HCT116 (cell line): ENCODE measurements around the gene TAOK3. TPM values are rescaled to one million over a fixed set of nuclear protein-coding genes. Genes with fewer than 3 reads are reported as not detected.

ENCODE experiments used
- ATAC-seq: fragments of 200-7000 bp; cut with Tn5 transposase; 2 replicates; pipeline ENCODE4 v1.9.1; 2020; ENCODE audit warnings: mild to moderate bottlenecking, moderate library complexity
- BruUV-seq: library from RNA; stranded (reverse); fragments of 400-500 nt; replicated peaks from 2 replicates; lab custom pipeline; 2021; lab: Mats Ljungman, UMichigan
- CTCF ChIA-PET: fragments of 300-600 bp; sonication (Branson Sonifier 250); formaldehyde crosslinking; loops from one replicate; lab custom pipeline; 2021; ENCODE audit warnings: antibody characterized with exemption; lab: Charles Lee
- POLR2A ChIA-PET: fragments of 300-600, 350-600 bp; sonication (Branson Sonifier 250); formaldehyde crosslinking; loops from one replicate; lab custom pipeline; 2021; ENCODE audit warnings: antibody characterized with exemption; lab: Charles Lee
- RAD21 ChIA-PET, 2 experiments: fragments of 300-600 bp; sonication (Branson Sonifier 250); formaldehyde crosslinking; loops; one replicate each; lab custom pipeline; 2023; ENCODE audit warnings: low total read pairs in 2 of 2; ENCODE audit not compliant: uncharacterized antibody in 2 of 2, unreplicated experiment in 2 of 2, low non-redundant PET in 1 of 2; lab: Charles Lee
- DNase-seq: peaks from one replicate; pipeline ENCODE4 v3.0.0-alpha.2; 2010; ENCODE audit warnings: low read depth, low spot score
- H2AFZ ChIP-seq: fragments of 200-600 bp; shearing (Covaris generic), sonication (generic); 2 replicates; pipeline ENCODE4 v1.6.1; 2017; ENCODE audit warnings: low read depth, mixed run types, mixed read lengths, antibody characterized with exemption, low read length; ENCODE audit not compliant: poor library complexity, severe bottlenecking
- H3K27ac ChIP-seq: 2 replicates; pipeline ENCODE4 v1.5.1; 2012; ENCODE audit warnings: low read depth, low read length
- H3K27me3 ChIP-seq: fragments of 200-600 bp; sonication (generic); 2 replicates; pipeline ENCODE4 v1.6.1; 2016; ENCODE audit warnings: mixed run types, low read length, mixed read lengths; ENCODE audit not compliant: insufficient read depth
- H3K36me3 ChIP-seq, 2 experiments: fragments of 200-500 bp in 1 of 2; fragments of 200-600 bp in 1 of 2; sonication (Bioruptor generic) in 1 of 2; sonication (generic) in 1 of 2; 2 replicates each; pipeline versions ENCODE4 v1.5.1 to v1.6.1; 2014 to 2016; ENCODE audit warnings: low read length in 2 of 2, inconsistent platforms in 1 of 2, mixed read lengths in 1 of 2, mixed run types in 1 of 2; ENCODE audit not compliant: insufficient read depth in 2 of 2, control insufficient read depth in 1 of 2
- H3K4me1 ChIP-seq, 2 experiments: fragments of 200-600 bp in 1 of 2; sonication (generic) in 1 of 2; 2 replicates each; pipeline versions ENCODE4 v1.5.1 to v1.6.1; 2012 to 2017; ENCODE audit warnings: low read length in 2 of 2, inconsistent platforms in 1 of 2, mild to moderate bottlenecking in 1 of 2, mixed read lengths in 1 of 2, mixed run types in 1 of 2, moderate library complexity in 1 of 2; ENCODE audit not compliant: insufficient read depth in 2 of 2, control insufficient read depth in 1 of 2
- H3K4me2 ChIP-seq: fragments of 200-600 bp; sonication (generic); 2 replicates; pipeline ENCODE4 v1.6.1; 2017; ENCODE audit warnings: mixed run types, low read length, mixed read lengths
- H3K4me3 ChIP-seq, 2 experiments: fragments of 200-600 bp in 1 of 2; sonication (generic) in 1 of 2; replicated peaks in 1 of 2; 2 replicates each; pipeline ENCODE4 v1.5.1; 2011 to 2016; ENCODE audit warnings: low read length in 2 of 2, control low read depth in 1 of 2, low read depth in 1 of 2, mild to moderate bottlenecking in 1 of 2, mixed read lengths in 1 of 2, mixed run types in 1 of 2
- H3K79me2 ChIP-seq: fragments of 200-600 bp; sonication (generic); 2 replicates; pipeline ENCODE4 v1.6.1; 2017; ENCODE audit warnings: mild to moderate bottlenecking, mixed run types, low read length, moderate library complexity, mixed read lengths; ENCODE audit not compliant: insufficient read depth
- H3K9ac ChIP-seq: fragments of 200-600 bp; sonication (generic); 2 replicates; pipeline ENCODE4 v1.6.1; 2016; ENCODE audit warnings: low read length, mixed read lengths
- H3K9me2 ChIP-seq: fragments of 200-600 bp; sonication (generic), shearing (Covaris generic); 2 replicates; pipeline ENCODE4 v1.6.1; 2017; ENCODE audit warnings: mixed run types, mild to moderate bottlenecking, moderate library complexity; ENCODE audit not compliant: insufficient read depth
- H3K9me3 ChIP-seq, 2 experiments: fragments of 200-500 bp in 1 of 2; fragments of 200-600 bp in 1 of 2; sonication (Bioruptor generic) in 1 of 2; sonication (generic) in 1 of 2; 2 replicates each; pipeline ENCODE4 v1.6.1; 2014 to 2017; ENCODE audit warnings: low read length in 2 of 2, mixed read lengths in 2 of 2, inconsistent platforms in 1 of 2, low read depth in 1 of 2, mild to moderate bottlenecking in 1 of 2, mixed run types in 1 of 2, moderate library complexity in 1 of 2; ENCODE audit not compliant: control insufficient read depth in 1 of 2, insufficient read depth in 1 of 2
- H4K20me1 ChIP-seq: fragments of 200-600 bp; sonication (generic), shearing (Covaris generic); 2 replicates; pipeline ENCODE4 v1.6.1; 2017; ENCODE audit warnings: mixed run types, mild to moderate bottlenecking, moderate library complexity; ENCODE audit not compliant: insufficient read depth
- CTCF ChIP-seq, 3 experiments: fragments of 200-600 bp in 1 of 3; sonication (generic) in 1 of 3; IDR thresholded peaks in 2 of 3; conservative IDR thresholded peaks in 1 of 3; 2 replicates each; pipeline ENCODE4 v1.5.1; 2012 to 2017; ENCODE audit warnings: low read depth in 2 of 3, low read length in 2 of 3, antibody characterized with exemption in 1 of 3, borderline replicate concordance in 1 of 3, control low read depth in 1 of 3, mild to moderate bottlenecking in 1 of 3, mixed read lengths in 1 of 3, mixed run types in 1 of 3, moderate library complexity in 1 of 3; ENCODE audit not compliant: insufficient read depth in 1 of 3
- EGR1 ChIP-seq: IDR thresholded peaks from 2 replicates; pipeline ENCODE4 v1.6.1; 2012; ENCODE audit warnings: low read depth
- ELF1 ChIP-seq: IDR thresholded peaks from 2 replicates; pipeline ENCODE4 v1.6.1; 2012; ENCODE audit warnings: low read depth, borderline replicate concordance
- EZH2 ChIP-seq: fragments of 200-600 bp; sonication (generic); IDR thresholded peaks from 2 replicates; pipeline ENCODE4 v1.6.1; 2017; ENCODE audit warnings: antibody characterized with exemption, mixed run types
- EZH2phosphoT487 ChIP-seq: fragments of 200-600 bp; IDR thresholded peaks from 2 replicates; pipeline ENCODE4 v1.6.1; 2018; ENCODE audit warnings: antibody characterized with exemption, borderline replicate concordance
- JUND ChIP-seq: IDR thresholded peaks from 2 replicates; pipeline ENCODE4 v1.6.1; 2012
- POLR2A ChIP-seq: IDR thresholded peaks from 2 replicates; pipeline ENCODE4 v1.7.0; 2011; ENCODE audit warnings: borderline replicate concordance; ENCODE audit not compliant: insufficient read depth, insufficient read length; ENCODE audit errors: extremely low read depth
- POLR2AphosphoS5 ChIP-seq: IDR thresholded peaks from 2 replicates; pipeline ENCODE4 v1.6.1; 2011; ENCODE audit warnings: mild to moderate bottlenecking, low read depth, low read length, moderate library complexity
- RAD21 ChIP-seq: IDR thresholded peaks from 2 replicates; pipeline ENCODE4 v1.6.1; 2012; ENCODE audit warnings: low read depth, mild to moderate bottlenecking
- SP1 ChIP-seq: IDR thresholded peaks from 2 replicates; pipeline ENCODE4 v1.6.1; 2012; ENCODE audit warnings: low read depth
- SRF ChIP-seq: IDR thresholded peaks from 2 replicates; pipeline ENCODE4 v1.6.1; 2012; ENCODE audit warnings: low read depth
- TCF7L2 ChIP-seq: IDR thresholded peaks from 2 replicates; pipeline ENCODE4 v1.7.0; 2011; ENCODE audit warnings: borderline replicate concordance, inconsistent platforms; ENCODE audit not compliant: insufficient read depth, insufficient read length; ENCODE audit errors: extremely low read depth
- YY1 ChIP-seq: IDR thresholded peaks from 2 replicates; pipeline ENCODE4 v1.6.1; 2011; ENCODE audit warnings: low read length, low read depth, moderate library complexity, mild to moderate bottlenecking; ENCODE audit not compliant: insufficient replicate concordance; ENCODE audit errors: extremely low read depth
- ZBTB33 ChIP-seq: IDR thresholded peaks from 2 replicates; pipeline ENCODE4 v1.6.1; 2011; ENCODE audit warnings: mild to moderate bottlenecking, low read length, moderate library complexity; ENCODE audit not compliant: insufficient replicate concordance; ENCODE audit errors: extremely low read depth
- ZFX ChIP-seq: fragments of 450-650 bp; IDR thresholded peaks from 2 replicates; pipeline ENCODE4 v1.6.1; 2017
- ZNF274 ChIP-seq: fragments of 200-500 bp; sonication (Bioruptor generic); IDR thresholded peaks from 2 replicates; pipeline ENCODE4 v1.6.1; 2014; ENCODE audit warnings: mild to moderate bottlenecking, low read depth, low read length, inconsistent platforms
- intact Hi-C: fragments of 100-400 bp; cut with micrococcal nuclease; formaldehyde crosslinking; loops from 2 replicates; pipeline ENCODE4 v1.10.0; 2022
- total RNA-seq: library from RNA; stranded (reverse); gene quantifications from one replicate; pipeline ENCODE4 v1.2.1, GENCODE V29; 2021; ENCODE audit not compliant: unreplicated experiment
- TF ChIP-seq, protein P1 (sequence below): IDR thresholded peaks from 2 replicates; pipeline ENCODE4 v1.6.1; 2012; ENCODE audit warnings: low read depth
- TF ChIP-seq, protein P2 (sequence below): IDR thresholded peaks from 2 replicates; pipeline ENCODE4 v1.6.1; 2012
- TF ChIP-seq, protein P3 (sequence below): IDR thresholded peaks from 2 replicates; pipeline ENCODE4 v1.6.1; 2012

The TAOK3 gene
- total RNA-seq, 1 experiment from 2014 or later, result 10.5 TPM

- TF ChIP-seq ELF1 (no peak), ZNF274 (no peak), POLR2A (no peak), JUND (no peak)
Measured at GRCh38 chr12:118370601-118371000, 2.1 kb downstream of the TAOK3 start (continued).

- H2AFZ ChIP-seq, result no peak overlapping the region
- no peaks in the 10 kb centered on the region for H3K9me2 ChIP-seq
- no TSS peak for BruUV-seq
- intact Hi-C loops, result no loop called here
- no peaks in the 10 kb centered on the region for H3K79me2 ChIP-seq
- H4K20me1 ChIP-seq, result no peaks in the 10 kb centered on the region
- H3K4me1 ChIP-seq, result peaks cover 0 to 12% of the 10 kb centered on the region in 2 experiments; a peak in 3 of 4 replicates
- H3K9ac ChIP-seq, result no peak overlapping the region
- H3K27me3 ChIP-seq, result no peaks in the 10 kb centered on the region
- no peak overlapping the region for H3K27ac ChIP-seq
- ChIA-PET POLR2A (no interaction called here), CTCF (interaction anchor here (1.5 to 1.8 kb wide), 2 partner anchors 9 to 11 kb away, joined by 6 to 10 read pairs; no protein-coding TSS in a partner anchor), RAD21 (no interaction called here)
- H3K4me3 ChIP-seq, result no peak overlapping the region
- H3K4me2 ChIP-seq, result no peak overlapping the region
- no peaks in the 10 kb centered on the region for H3K36me3 ChIP-seq
- H3K9me3 ChIP-seq, result no peaks in the 10 kb centered on the region
- DNase-seq (no peak), ATAC-seq (no peak)
- TF ChIP-seq SRF, result no peak
- no peak for TF ChIP-seq ZFX
- TF ChIP-seq POLR2AphosphoS5, result no peak
- TF ChIP-seq ELF1, result no peak
- TF ChIP-seq YY1, result no peak
- TF ChIP-seq EZH2phosphoT487, result no peak
- TF ChIP-seq, protein P1, sequence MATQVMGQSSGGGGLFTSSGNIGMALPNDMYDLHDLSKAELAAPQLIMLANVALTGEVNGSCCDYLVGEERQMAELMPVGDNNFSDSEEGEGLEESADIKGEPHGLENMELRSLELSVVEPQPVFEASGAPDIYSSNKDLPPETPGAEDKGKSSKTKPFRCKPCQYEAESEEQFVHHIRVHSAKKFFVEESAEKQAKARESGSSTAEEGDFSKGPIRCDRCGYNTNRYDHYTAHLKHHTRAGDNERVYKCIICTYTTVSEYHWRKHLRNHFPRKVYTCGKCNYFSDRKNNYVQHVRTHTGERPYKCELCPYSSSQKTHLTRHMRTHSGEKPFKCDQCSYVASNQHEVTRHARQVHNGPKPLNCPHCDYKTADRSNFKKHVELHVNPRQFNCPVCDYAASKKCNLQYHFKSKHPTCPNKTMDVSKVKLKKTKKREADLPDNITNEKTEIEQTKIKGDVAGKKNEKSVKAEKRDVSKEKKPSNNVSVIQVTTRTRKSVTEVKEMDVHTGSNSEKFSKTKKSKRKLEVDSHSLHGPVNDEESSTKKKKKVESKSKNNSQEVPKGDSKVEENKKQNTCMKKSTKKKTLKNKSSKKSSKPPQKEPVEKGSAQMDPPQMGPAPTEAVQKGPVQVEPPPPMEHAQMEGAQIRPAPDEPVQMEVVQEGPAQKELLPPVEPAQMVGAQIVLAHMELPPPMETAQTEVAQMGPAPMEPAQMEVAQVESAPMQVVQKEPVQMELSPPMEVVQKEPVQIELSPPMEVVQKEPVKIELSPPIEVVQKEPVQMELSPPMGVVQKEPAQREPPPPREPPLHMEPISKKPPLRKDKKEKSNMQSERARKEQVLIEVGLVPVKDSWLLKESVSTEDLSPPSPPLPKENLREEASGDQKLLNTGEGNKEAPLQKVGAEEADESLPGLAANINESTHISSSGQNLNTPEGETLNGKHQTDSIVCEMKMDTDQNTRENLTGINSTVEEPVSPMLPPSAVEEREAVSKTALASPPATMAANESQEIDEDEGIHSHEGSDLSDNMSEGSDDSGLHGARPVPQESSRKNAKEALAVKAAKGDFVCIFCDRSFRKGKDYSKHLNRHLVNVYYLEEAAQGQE, result no peak
- no peak for TF ChIP-seq EZH2
- TF ChIP-seq, protein P2, sequence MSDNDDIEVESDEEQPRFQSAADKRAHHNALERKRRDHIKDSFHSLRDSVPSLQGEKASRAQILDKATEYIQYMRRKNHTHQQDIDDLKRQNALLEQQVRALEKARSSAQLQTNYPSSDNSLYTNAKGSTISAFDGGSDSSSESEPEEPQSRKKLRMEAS, result no peak
- no peak for TF ChIP-seq ZBTB33
- TF ChIP-seq SP1, result no peak
- no peak for TF ChIP-seq POLR2A
- no peak for TF ChIP-seq TCF7L2
- no peak for TF ChIP-seq JUND
- TF ChIP-seq, protein P3, sequence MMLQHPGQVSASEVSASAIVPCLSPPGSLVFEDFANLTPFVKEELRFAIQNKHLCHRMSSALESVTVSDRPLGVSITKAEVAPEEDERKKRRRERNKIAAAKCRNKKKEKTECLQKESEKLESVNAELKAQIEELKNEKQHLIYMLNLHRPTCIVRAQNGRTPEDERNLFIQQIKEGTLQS, result no peak
- no peak for TF ChIP-seq CTCF (IDR thresholded peaks at IDR 0.05 in 2 of 3, conservative IDR thresholded peaks at IDR 0.05 in 1 of 3; ENCODE audit: borderline replicate concordance in 1 of 3, insufficient read depth in 1 of 3, low read depth in 2 of 3, low read length in 2 of 3)
- no peak for TF ChIP-seq EGR1
- TF ChIP-seq RAD21, result no peak
Measured at GRCh38 chr12:118368821-118369220, 3.9 kb downstream of the TAOK3 start.
